ENCODE data around the gene URI1.

The URI1 gene

GRCh38 chr19:30064348-30064699, 122.3 kb downstream of the URI1 start:
- Histone ChIP-seq H3K9ac (ENCODE audit: low read depth, low read length) (no peak overlapping the region), H3K4me1 (ENCODE audit: control insufficient read depth, insufficient read depth, low read length) (no peaks in the 10 kb centered on the region)

GRCh38 chr19:30064771-30065494, 122.9 kb downstream of the URI1 start:
- no peaks in the 10 kb centered on the region for H3K9me3 ChIP-seq (ENCODE audit: control insufficient read depth, insufficient read depth, low read length)
- no peak overlapping the region for H3K9ac ChIP-seq (ENCODE audit: low read depth, low read length)
- no peaks in the 10 kb centered on the region for H3K27me3 ChIP-seq (ENCODE audit: control insufficient read depth, insufficient read depth, low read length)
- no peak overlapping the region for H3K4me3 ChIP-seq (ENCODE audit: low read depth, low read length)
- no peaks in the 10 kb centered on the region for H3K4me1 ChIP-seq (ENCODE audit: control insufficient read depth, insufficient read depth, low read length)
- no peaks in the 10 kb centered on the region for H3K36me3 ChIP-seq (ENCODE audit: control insufficient read depth, insufficient read depth, low read length)

More at GRCh38 chr19:30064348-30064699, 122.3 kb downstream of the URI1 start:
- H3K36me3 ChIP-seq (ENCODE audit: control insufficient read depth, insufficient read depth, low read length) = no peaks in the 10 kb centered on the region
- H3K27me3 ChIP-seq (ENCODE audit: control insufficient read depth, insufficient read depth, low read length) = no peaks in the 10 kb centered on the region
- no peak overlapping the region for H3K4me3 ChIP-seq (ENCODE audit: low read depth, low read length)
- no peaks in the 10 kb centered on the region for H3K9me3 ChIP-seq (ENCODE audit: control insufficient read depth, insufficient read depth, low read length)

GRCh38 chr19:30065680-30066606, 123.9 kb downstream of the URI1 start:
- no peaks in the 10 kb centered on the region for H3K36me3 ChIP-seq (ENCODE audit: control insufficient read depth, insufficient read depth, low read length)
- H3K9me3 ChIP-seq (ENCODE audit: control insufficient read depth, insufficient read depth, low read length) = no peaks in the 10 kb centered on the region
- H3K4me3 ChIP-seq (ENCODE audit: low read depth, low read length) = no peak overlapping the region
- H3K9ac ChIP-seq (ENCODE audit: low read depth, low read length) = no peak overlapping the region
- H3K4me1 ChIP-seq (ENCODE audit: control insufficient read depth, insufficient read depth, low read length) = no peaks in the 10 kb centered on the region
- no peaks in the 10 kb centered on the region for H3K27me3 ChIP-seq (ENCODE audit: control insufficient read depth, insufficient read depth, low read length)

All from iPS-15b (cell line).